Colonic mucosa (tissue), 4 donors: ENCODE measurements around the gene MAP2K5. TPM values are rescaled to one million over a fixed set of nuclear protein-coding genes. Genes with fewer than 3 reads are reported as not detected.

Experiments
- DNase-seq: peaks from one replicate; pipeline ENCODE4 v3.0.0-alpha.2; 2020
- H3K27ac ChIP-seq: fragments of 200-600 bp; one replicate; pipeline ENCODE4 v1.8.0; 2021
- H3K27me3 ChIP-seq: fragments of 200-600 bp; one replicate; pipeline ENCODE4 v1.8.0; 2021
- H3K36me3 ChIP-seq: fragments of 200-600 bp; one replicate; pipeline ENCODE4 v1.8.0; 2021
- H3K4me1 ChIP-seq: fragments of 200-600 bp; one replicate; pipeline ENCODE4 v1.8.0; 2021; ENCODE audit warnings: mild to moderate bottlenecking
- H3K4me3 ChIP-seq: fragments of 200-600 bp; one replicate; pipeline ENCODE4 v1.8.0; 2021
- H3K9ac ChIP-seq, 2 donors: one replicate each; pipeline ENCODE4 v1.7.0; 2013; ENCODE audit warnings: control low read depth in 2 of 2, low read depth in 2 of 2, low read length in 2 of 2
- H3K9me3 ChIP-seq: fragments of 200-600 bp; one replicate; pipeline ENCODE4 v1.8.0; 2021
- CTCF ChIP-seq: fragments of 200-600 bp; IDR thresholded peaks from one replicate; pipeline ENCODE4 v1.8.0; 2022; ENCODE audit warnings: antibody characterized with exemption, mild to moderate bottlenecking
- intact Hi-C: fragments of 100-400 bp; cut with DNase I; formaldehyde crosslinking; loops from one replicate; pipeline ENCODE4 v1.14.1; 2022
- total RNA-seq, 2 donors: library from RNA; stranded (reverse); fragmentation: NEBNext Ultra II Directional in 1 of 2; extraction: Animal tissue kit (Norgen Biotek cat#: 25700) in 1 of 2; gene quantifications; one replicate each; pipeline ENCODE4 v1.2.1, GENCODE V29; 2021
- donor health status: healthy.
- donor health status: DM: no; HTN: no; CAD: no.
- donor health status: DM: no; HTN: no; CAD: no.

MAP2K5 gene
- total RNA-seq, 2 donors from 2014 or later = 19.1 to 20.2 TPM

GRCh38 chr15:67717776-67718175, 175.3 kb downstream of the MAP2K5 start:
- H3K4me1 ChIP-seq = no peaks in the 10 kb centered on the region
- no peaks in the 10 kb centered on the region for H3K36me3 ChIP-seq
- no peak overlapping the region for H3K9ac ChIP-seq
- H3K27ac ChIP-seq = no peak overlapping the region
- H3K4me3 ChIP-seq = no peak overlapping the region
- intact Hi-C loops = no loop called here
- H3K9me3 ChIP-seq = no peaks in the 10 kb centered on the region
- DNase-seq = no peak
- no peaks in the 10 kb centered on the region for H3K27me3 ChIP-seq
- no peak for TF ChIP-seq CTCF

GRCh38 chr15:67719330-67719959, 176.9 kb downstream of the MAP2K5 start:
- Histone ChIP-seq H3K36me3 (no peaks in the 10 kb centered on the region), H3K27ac (no peak overlapping the region), H3K4me1 (no peaks in the 10 kb centered on the region), H3K4me3 (no peak overlapping the region), H3K9me3 (no peaks in the 10 kb centered on the region), H3K27me3 (no peaks in the 10 kb centered on the region), H3K9ac (no peak overlapping the region)
- no peak for DNase-seq
- no peak for TF ChIP-seq CTCF
- intact Hi-C loops = no loop called here

- no peak for TF ChIP-seq CTCF
- Histone ChIP-seq H3K4me1 (no peaks in the 10 kb centered on the region), H3K9ac (no peak overlapping the region), H3K4me3 (no peak overlapping the region), H3K36me3 (no peaks in the 10 kb centered on the region), H3K27ac (peak overlapping the region; percentile 12), H3K27me3 (no peaks in the 10 kb centered on the region), H3K9me3 (no peaks in the 10 kb centered on the region)
- intact Hi-C loops = no loop called here
- no peak for DNase-seq
Measured at GRCh38 chr15:67720556-67721175, 178.2 kb downstream of the MAP2K5 start.

- no peak for TF ChIP-seq CTCF
- intact Hi-C loops = no loop called here
- DNase-seq = no peak
- H3K27ac ChIP-seq = no peak overlapping the region
- H3K4me1 ChIP-seq = no peaks in the 10 kb centered on the region
- H3K27me3 ChIP-seq = no peaks in the 10 kb centered on the region
- H3K36me3 ChIP-seq = no peaks in the 10 kb centered on the region
- H3K4me3 ChIP-seq = no peak overlapping the region
- no peak overlapping the region for H3K9ac ChIP-seq
- no peaks in the 10 kb centered on the region for H3K9me3 ChIP-seq
Measured at GRCh38 chr15:67722030-67722817, 179.7 kb downstream of the MAP2K5 start.

GRCh38 chr15:67723294-67724024, 181.0 kb downstream of the MAP2K5 start:
- no peaks in the 10 kb centered on the region for H3K36me3 ChIP-seq
- no peak for DNase-seq
- no peak overlapping the region for H3K9ac ChIP-seq
- intact Hi-C loops = no loop called here
- no peak overlapping the region for H3K4me3 ChIP-seq
- H3K9me3 ChIP-seq = no peaks in the 10 kb centered on the region
- no peak for TF ChIP-seq CTCF
- no peak overlapping the region for H3K27ac ChIP-seq
- no peaks in the 10 kb centered on the region for H3K27me3 ChIP-seq
- H3K4me1 ChIP-seq = no peaks in the 10 kb centered on the region
